ENCODE measurements around the gene HLCS.
A peak's percentile ranks its signal among the peaks of the same experiment; 100 is the strongest.

HLCS gene

DNA sequence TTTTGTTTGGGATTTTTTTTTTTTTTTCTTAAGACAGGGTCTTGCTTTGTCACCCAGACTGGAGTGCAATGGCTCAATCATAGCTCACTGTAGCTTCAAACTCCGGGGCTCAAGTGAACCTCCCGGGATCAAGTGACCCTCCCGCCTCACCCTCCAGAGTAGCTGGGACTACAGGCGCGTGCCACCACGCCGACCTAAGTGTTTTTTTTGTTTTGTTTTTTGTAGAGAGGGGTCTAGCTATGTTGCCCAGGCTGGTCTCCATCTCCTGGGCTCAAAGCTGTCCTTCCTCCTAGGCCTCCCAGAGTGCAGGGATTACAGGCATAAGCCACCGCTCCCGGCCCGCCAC is 776 bp downstream of the HLCS start (continued):
- TF ChIP-seq HOXA7 (CRISPR knock-in tag; IDR thresholded peaks at IDR 0.05; ENCODE audit: borderline replicate concordance) = no peak
- no peak for TF ChIP-seq SCRT1 (tag by site-specific recombination; IDR thresholded peaks at IDR 0.05; ENCODE audit: borderline replicate concordance)
- no peak for TF ChIP-seq ZXDB (tag by site-specific recombination; IDR thresholded peaks at IDR 0.05)
- no peak for TF ChIP-seq ZNF701 (tag by site-specific recombination; IDR thresholded peaks at IDR 0.05)
- TF ChIP-seq ZNF777 (tag by site-specific recombination; IDR thresholded peaks at IDR 0.05; ENCODE audit: borderline replicate concordance) = no peak
- TF ChIP-seq BCL6B (tag by site-specific recombination; IDR thresholded peaks at IDR 0.05) = no peak
- TF ChIP-seq ZNF121 (tag by site-specific recombination; IDR thresholded peaks at IDR 0.05) = peak; percentile 100
- no peak for TF ChIP-seq ZNF561 (tag by site-specific recombination; IDR thresholded peaks at IDR 0.05; ENCODE audit: borderline replicate concordance)
- TF ChIP-seq ZSCAN4 (tag by site-specific recombination; IDR thresholded peaks at IDR 0.05) = no peak
- TF ChIP-seq ZNF544 (tag by site-specific recombination; IDR thresholded peaks at IDR 0.05) = no peak
- TF ChIP-seq ZNF514 (tag by site-specific recombination; IDR thresholded peaks at IDR 0.05) = no peak
- no peak for TF ChIP-seq ZNF302 (tag by site-specific recombination; IDR thresholded peaks at IDR 0.05; ENCODE audit: low read depth)
- TF ChIP-seq, protein P1, sequence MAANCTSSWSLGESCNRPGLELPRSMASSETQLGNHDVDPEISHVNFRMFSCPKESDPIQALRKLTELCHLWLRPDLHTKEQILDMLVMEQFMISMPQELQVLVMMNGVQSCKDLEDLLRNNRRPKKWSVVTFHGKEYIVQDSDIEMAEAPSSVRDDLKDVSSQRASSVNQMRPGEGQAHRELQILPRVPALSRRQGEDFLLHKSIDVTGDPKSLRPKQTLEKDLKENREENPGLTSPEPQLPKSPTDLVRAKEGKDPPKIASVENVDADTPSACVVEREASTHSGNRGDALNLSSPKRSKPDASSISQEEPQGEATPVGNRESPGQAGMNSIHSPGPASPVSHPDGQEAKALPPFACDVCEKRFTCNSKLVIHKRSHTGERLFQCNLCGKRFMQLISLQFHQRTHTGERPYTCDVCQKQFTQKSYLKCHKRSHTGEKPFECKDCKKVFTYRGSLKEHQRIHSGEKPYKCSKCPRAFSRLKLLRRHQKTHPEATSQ (tag by site-specific recombination; IDR thresholded peaks at IDR 0.05) = no peak
- TF ChIP-seq ZNF146 (tag by site-specific recombination; IDR thresholded peaks at IDR 0.05) = no peak
- TF ChIP-seq ZNF571 (tag by site-specific recombination; IDR thresholded peaks at IDR 0.05) = no peak
- TF ChIP-seq CTCF (tag by site-specific recombination; IDR thresholded peaks at IDR 0.05) = no peak
- TF ChIP-seq SP3 (tag by site-specific recombination; IDR thresholded peaks at IDR 0.05) = no peak
- no peak for TF ChIP-seq ZBTB11 (tag by site-specific recombination; conservative IDR thresholded peaks at IDR 0.05; ENCODE audit: low read depth)
- TF ChIP-seq ZNF335 (tag by site-specific recombination; conservative IDR thresholded peaks at IDR 0.05) = peak; percentile 83
- TF ChIP-seq, protein P2, sequence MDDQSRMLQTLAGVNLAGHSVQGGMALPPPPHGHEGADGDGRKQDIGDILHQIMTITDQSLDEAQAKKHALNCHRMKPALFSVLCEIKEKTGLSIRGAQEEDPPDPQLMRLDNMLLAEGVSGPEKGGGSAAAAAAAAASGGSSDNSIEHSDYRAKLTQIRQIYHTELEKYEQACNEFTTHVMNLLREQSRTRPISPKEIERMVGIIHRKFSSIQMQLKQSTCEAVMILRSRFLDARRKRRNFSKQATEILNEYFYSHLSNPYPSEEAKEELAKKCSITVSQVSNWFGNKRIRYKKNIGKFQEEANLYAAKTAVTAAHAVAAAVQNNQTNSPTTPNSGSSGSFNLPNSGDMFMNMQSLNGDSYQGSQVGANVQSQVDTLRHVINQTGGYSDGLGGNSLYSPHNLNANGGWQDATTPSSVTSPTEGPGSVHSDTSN (CRISPR knock-in tag; IDR thresholded peaks at IDR 0.05) = no peak
- TF ChIP-seq ZBTB10 (tag by site-specific recombination; IDR thresholded peaks at IDR 0.05) = peak; percentile 59; the same call in 1 of the 2 replicates
- TF ChIP-seq GLIS1 (tag by site-specific recombination; IDR thresholded peaks at IDR 0.05) = peak; percentile 78
- TF ChIP-seq ZNF324 (tag by site-specific recombination; IDR thresholded peaks at IDR 0.05) = no peak
- no peak for TF ChIP-seq ZNF530 (tag by site-specific recombination; IDR thresholded peaks at IDR 0.05; ENCODE audit: low read depth)
- TF ChIP-seq KLF10 (tag by site-specific recombination; IDR thresholded peaks at IDR 0.05) = no peak
- TF ChIP-seq ZNF175 (tag by site-specific recombination; IDR thresholded peaks at IDR 0.05) = no peak
- TF ChIP-seq ZNF138 (tag by site-specific recombination; IDR thresholded peaks at IDR 0.05; ENCODE audit: borderline replicate concordance) = no peak
- 0 out of 2 replicates have a peak, but pooled peaks have one; percentile 13 for TF ChIP-seq GFI1B (tag by site-specific recombination; IDR thresholded peaks at IDR 0.05)
